Measurements from ENCODE around the gene TXNDC2. TPM values are rescaled to one million over a fixed set of nuclear protein-coding genes. Genes with fewer than 3 reads are reported as not detected.

Gene TXNDC2
- total and polyA plus RNA-seq, 9 of the 15 experiments (the other 6 are each of a cell fraction or from before 2014, with no cell fraction given): 1.2 to 4.9 (median 2.3) TPM

GRCh38 chr18:9877655-9878014 is 8.1 kb upstream of the TXNDC2 start (continued):
- TF ChIP-seq ZBTB7A (IDR thresholded peaks at IDR 0.05; ENCODE audit: borderline replicate concordance, control insufficient read depth, low read depth, low read length): no peak
- no peak for TF ChIP-seq SMARCC2 (IDR thresholded peaks at IDR 0.05; ENCODE audit: low read depth)
- 0 out of 2 replicates have a peak, but pooled peaks have one; percentile 3 for TF ChIP-seq SUPT5H (IDR thresholded peaks at IDR 0.05)
- peak; percentile 76; the same call in 1 of the 2 replicates for TF ChIP-seq ZNF668 (CRISPR knock-in tag; IDR thresholded peaks at IDR 0.05)
- no peak for TF ChIP-seq HDAC2 (IDR thresholded peaks at IDR 0.05)
- no peak for TF ChIP-seq ARID2 (IDR thresholded peaks at IDR 0.05)
- no peak for TF ChIP-seq THAP7 (CRISPR knock-in tag; IDR thresholded peaks at IDR 0.05)
- TF ChIP-seq ZNF830 (CRISPR knock-in tag; IDR thresholded peaks at IDR 0.05): no peak
- no peak for TF ChIP-seq GATA2 (CRISPR knock-in tag; IDR thresholded peaks at IDR 0.05)
- no peak for TF ChIP-seq ZNF146 (CRISPR knock-in tag; IDR thresholded peaks at IDR 0.05; ENCODE audit: unreplicated experiment)
- no peak for TF ChIP-seq SMAD4 (CRISPR knock-in tag; conservative IDR thresholded peaks at IDR 0.05)
- TF ChIP-seq DNMT1 (IDR thresholded peaks at IDR 0.05): 0 out of 2 replicates have a peak, but pooled peaks have one; percentile 5
- TF ChIP-seq ZNF282 (CRISPR knock-in tag; IDR thresholded peaks at IDR 0.05): no peak
- peak in 1 of 2 experiments; percentile 54; a peak in 1 of 4 replicates for TF ChIP-seq ZNF639 (CRISPR knock-in tag; conservative IDR thresholded peaks at IDR 0.05 in 1 of 2, IDR thresholded peaks at IDR 0.05 in 1 of 2)
- no peak for TF ChIP-seq TARDBP (IDR thresholded peaks at IDR 0.05)
- TF ChIP-seq ZNF3 (CRISPR knock-in tag; IDR thresholded peaks at IDR 0.05): peak; percentile 3; the same call in 1 of the 2 replicates
- no peak for TF ChIP-seq DIDO1 (tag; IDR thresholded peaks at IDR 0.05; ENCODE audit: low read depth)
- TF ChIP-seq BRD9 (IDR thresholded peaks at IDR 0.05; ENCODE audit: low read depth, partially characterized antibody): no peak
- TF ChIP-seq ZNF175 (CRISPR knock-in tag; IDR thresholded peaks at IDR 0.05; ENCODE audit: low read depth): 0 out of 2 replicates have a peak, but pooled peaks have one; percentile 9
- TF ChIP-seq USF1 (CRISPR knock-in tag; IDR thresholded peaks at IDR 0.05): no peak
- TF ChIP-seq GATAD2B (IDR thresholded peaks at IDR 0.05; ENCODE audit: borderline replicate concordance): no peak
- TF ChIP-seq PCBP2 (IDR thresholded peaks at IDR 0.05; ENCODE audit: low read depth, low read length, poor library complexity, severe bottlenecking): no peak
- no peak for TF ChIP-seq SFPQ (IDR thresholded peaks at IDR 0.05; ENCODE audit: low read depth, low read length)
- TF ChIP-seq ASH1L (IDR thresholded peaks at IDR 0.05; ENCODE audit: borderline replicate concordance, low read depth, partially characterized antibody): no peak
- 0 out of 2 replicates have a peak, but pooled peaks have one; percentile 50 for TF ChIP-seq PHTF2 (CRISPR knock-in tag; IDR thresholded peaks at IDR 0.05)
- peak; percentile 48; the same call in 1 of the 2 replicates for TF ChIP-seq ELF1 (tag; IDR thresholded peaks at IDR 0.05)

All from K562 (cell line).